Kidney (tissue), 14 donors: Measurements from ENCODE around the gene OR51F1. TPM values are rescaled to one million over a fixed set of nuclear protein-coding genes. Genes with fewer than 3 reads are reported as not detected.
"Not testable (repeated sequence)": the region's sequence is repeated elsewhere in the genome, so short reads cannot be mapped to it uniquely, and the experiment has no call there.

Source experiments
- DNase-seq, 5 donors: peaks; one replicate each; pipeline ENCODE4 v3.0.0-alpha.2; 2013 to 2020
- FAIRE-seq: peaks from 2 replicates; lab custom pipeline; 2012; peaks lifted over from hg19 to GRCh38; lab: Jason Lieb, UNC
- H3K27ac ChIP-seq, 2 donors: one replicate each; pipeline ENCODE4 v1.7.0; 2013; ENCODE audit warnings: low read depth in 2 of 2, low read length in 2 of 2, inconsistent platforms in 1 of 2
- H3K27me3 ChIP-seq: one replicate; pipeline ENCODE4 v1.7.1; 2013; ENCODE audit warnings: low read length, inconsistent platforms; ENCODE audit not compliant: control insufficient read depth, insufficient read depth
- H3K36me3 ChIP-seq, 3 donors: one replicate each; pipeline versions ENCODE4 v1.7.0 to v1.7.1; 2013; ENCODE audit warnings: low read length in 3 of 3, control low read depth in 1 of 3, inconsistent platforms in 1 of 3; ENCODE audit not compliant: insufficient read depth in 3 of 3, control insufficient read depth in 2 of 3
- H3K4me1 ChIP-seq, 3 donors: one replicate each; pipeline versions ENCODE4 v1.7.0 to v1.7.1; 2013; ENCODE audit warnings: low read length in 3 of 3, inconsistent platforms in 1 of 3, low read depth in 1 of 3; ENCODE audit not compliant: control insufficient read depth in 2 of 3, insufficient read depth in 2 of 3
- H3K4me3 ChIP-seq, 3 donors: one replicate each; pipeline versions ENCODE4 v1.7.0 to v1.8.1; 2013; ENCODE audit warnings: low read length in 3 of 3, control low read depth in 1 of 3, inconsistent platforms in 1 of 3
- H3K9ac ChIP-seq, 3 donors: one replicate each; pipeline versions ENCODE4 v1.7.0 to v1.7.1; 2013; ENCODE audit warnings: low read length in 3 of 3, control low read depth in 1 of 3, inconsistent platforms in 1 of 3
- H3K9me3 ChIP-seq, 3 donors: one replicate each; pipeline versions ENCODE4 v1.7.0 to v1.7.1; 2013; ENCODE audit warnings: low read length in 3 of 3, control low read depth in 1 of 3, inconsistent platforms in 1 of 3; ENCODE audit not compliant: control insufficient read depth in 2 of 3, insufficient read depth in 1 of 3
- CTCF ChIP-seq: IDR thresholded peaks from 3 replicates; pipeline ENCODE4 v1.5.1; 2012; ENCODE audit warnings: mild to moderate bottlenecking, moderate library complexity, borderline replicate concordance; ENCODE audit not compliant: insufficient read depth; ENCODE audit errors: extremely low read depth
- intact Hi-C: fragments of 100-400 bp; cut with DNase I; formaldehyde crosslinking; loops from one replicate; pipeline ENCODE4 v1.11.1; 2022
- polyA plus RNA-seq: library from polyadenylated mRNA; stranded (reverse); fragments of 350-450 nt; fragmentation: Illumina TruSeq; extraction: RNeasy Lipid Tissue Mini Kit (QIAGEN cat#74804); gene quantifications from one replicate; pipeline ENCODE4 v1.2.3, GENCODE V29; 2014; ENCODE audit warnings: low read depth, low replicate concordance; ENCODE audit not compliant: insufficient read depth
- total RNA-seq: library from RNA; stranded (reverse); fragmentation: NEBNext Ultra II Directional; extraction: Animal tissue kit (Norgen Biotek cat#: 25700); gene quantifications from one replicate; pipeline ENCODE4 v1.2.1, GENCODE V29; 2021
- donor health status: control.
- donor health status: control.
- donor health status: control.
- donor health status: control.
- donor health status: control.
- donor health status: DM: yes; HTN: yes; CAD: no.
- donor health status: Normal renal cell carcinoma (clear cell type).

OR51F1 gene
- total and polyA plus RNA-seq, 2 donors from 2014 or later, result not detected

- no peak for DNase-seq
- H3K27me3 ChIP-seq, result no peaks in the 10 kb centered on the region
- H3K4me3 ChIP-seq, result no peak within 1 kb of the TSS
- TF ChIP-seq CTCF, result no peak
- no peak for FAIRE-seq
- H3K27ac ChIP-seq, result no peak within 1 kb of the TSS
- no peaks in the 10 kb centered on the region for H3K4me1 ChIP-seq
- no peaks in the 10 kb centered on the region for H3K36me3 ChIP-seq
- H3K9ac ChIP-seq, result no peak within 1 kb of the TSS
- intact Hi-C loops, result no loop called here
- no peaks in the 10 kb centered on the region for H3K9me3 ChIP-seq
These were observed 34.5 kb upstream of the OR51F1 start, which contains the start of gene OR52R1 for GRCh38 chr11:4804280-4804679. TSS of gene OR52R1 (minus strand) at chr11:4804380. CDS start at chr11:4804380, 0 bp downstream.

GRCh38 chr11:4801316-4801715, 31.6 kb upstream of the OR51F1 start:
- DNase-seq, H3K27ac ChIP-seq, H3K9me3 ChIP-seq, H3K36me3 ChIP-seq, H3K4me3 ChIP-seq, H3K4me1 ChIP-seq, H3K9ac ChIP-seq, H3K27me3 ChIP-seq, intact Hi-C loops, FAIRE-seq: not testable (repeated sequence)

GRCh38 chr11:4798427-4799183, 28.9 kb upstream of the OR51F1 start:
- no peaks in the 10 kb centered on the region for H3K36me3 ChIP-seq
- FAIRE-seq, result no peak
- no peaks in the 10 kb centered on the region for H3K27me3 ChIP-seq
- no peaks in the 10 kb centered on the region for H3K9me3 ChIP-seq
- no peak overlapping the region for H3K9ac ChIP-seq
- no peaks in the 10 kb centered on the region for H3K4me1 ChIP-seq
- intact Hi-C loops, result no loop called here
- no peak for DNase-seq
- H3K27ac ChIP-seq, result no peak overlapping the region
- no peak for TF ChIP-seq CTCF
- H3K4me3 ChIP-seq, result no peak overlapping the region

- FAIRE-seq (no peak), DNase-seq (no peak)
- intact Hi-C loops, result no loop called here
- H3K4me3 ChIP-seq, result no peak overlapping the region
- TF ChIP-seq CTCF, result no peak
- no peak overlapping the region for H3K27ac ChIP-seq
- no peaks in the 10 kb centered on the region for H3K36me3 ChIP-seq
- H3K4me1 ChIP-seq, result no peaks in the 10 kb centered on the region
- no peaks in the 10 kb centered on the region for H3K9me3 ChIP-seq
- no peak overlapping the region for H3K9ac ChIP-seq
- H3K27me3 ChIP-seq, result no peaks in the 10 kb centered on the region
These were observed 27.5 kb upstream of the OR51F1 start for GRCh38 chr11:4797206-4797605.
